AG09319 (cell line): Measurements from ENCODE around the gene CCDC177.

Experiments
- DNase-seq: peaks from one replicate; pipeline ENCODE4 v3.0.0-alpha.2; 2010; ENCODE audit warnings: low read depth; ENCODE audit errors: extremely low read depth
- TF ChIP-seq, protein P1 (sequence below): IDR thresholded peaks from 2 replicates; pipeline ENCODE4 v1.5.1; 2011; ENCODE audit warnings: low read depth, mild to moderate bottlenecking, inconsistent platforms, low read length, moderate library complexity

The CCDC177 gene

DNA sequence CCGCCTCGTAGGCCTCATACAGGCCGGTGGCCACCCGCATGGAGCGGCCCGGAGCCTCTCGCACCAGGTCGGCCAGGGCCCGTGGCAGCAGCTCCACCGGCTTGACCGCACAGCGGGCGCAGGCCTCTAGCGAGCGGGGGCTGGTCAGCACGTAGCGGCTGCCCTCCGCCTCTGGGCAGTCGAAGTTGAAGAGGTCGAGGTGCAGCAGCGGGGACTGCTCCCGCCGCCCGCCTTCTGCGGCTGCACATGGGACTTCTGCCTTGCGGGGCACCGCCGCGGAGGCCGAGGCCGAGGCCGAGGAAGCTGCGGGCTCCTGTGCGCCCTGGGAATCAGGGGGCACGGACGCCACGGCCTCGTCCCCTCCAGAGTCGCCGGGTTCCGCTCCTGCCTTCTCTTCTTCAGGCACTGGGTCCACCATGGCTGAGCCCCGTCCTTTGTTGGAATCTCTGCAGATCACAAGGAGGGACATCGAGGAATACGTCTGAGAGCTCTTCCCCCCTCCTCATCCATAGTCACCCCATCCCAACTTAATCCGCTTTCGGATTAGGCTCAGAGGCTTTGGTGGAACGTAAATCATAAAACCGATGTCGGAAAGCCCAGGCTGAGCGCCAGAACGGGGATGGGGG lies 1.4 kb downstream of the CCDC177 start:
- no peak for DNase-seq
- TF ChIP-seq, protein P1, sequence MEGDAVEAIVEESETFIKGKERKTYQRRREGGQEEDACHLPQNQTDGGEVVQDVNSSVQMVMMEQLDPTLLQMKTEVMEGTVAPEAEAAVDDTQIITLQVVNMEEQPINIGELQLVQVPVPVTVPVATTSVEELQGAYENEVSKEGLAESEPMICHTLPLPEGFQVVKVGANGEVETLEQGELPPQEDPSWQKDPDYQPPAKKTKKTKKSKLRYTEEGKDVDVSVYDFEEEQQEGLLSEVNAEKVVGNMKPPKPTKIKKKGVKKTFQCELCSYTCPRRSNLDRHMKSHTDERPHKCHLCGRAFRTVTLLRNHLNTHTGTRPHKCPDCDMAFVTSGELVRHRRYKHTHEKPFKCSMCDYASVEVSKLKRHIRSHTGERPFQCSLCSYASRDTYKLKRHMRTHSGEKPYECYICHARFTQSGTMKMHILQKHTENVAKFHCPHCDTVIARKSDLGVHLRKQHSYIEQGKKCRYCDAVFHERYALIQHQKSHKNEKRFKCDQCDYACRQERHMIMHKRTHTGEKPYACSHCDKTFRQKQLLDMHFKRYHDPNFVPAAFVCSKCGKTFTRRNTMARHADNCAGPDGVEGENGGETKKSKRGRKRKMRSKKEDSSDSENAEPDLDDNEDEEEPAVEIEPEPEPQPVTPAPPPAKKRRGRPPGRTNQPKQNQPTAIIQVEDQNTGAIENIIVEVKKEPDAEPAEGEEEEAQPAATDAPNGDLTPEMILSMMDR = no peak

DNA sequence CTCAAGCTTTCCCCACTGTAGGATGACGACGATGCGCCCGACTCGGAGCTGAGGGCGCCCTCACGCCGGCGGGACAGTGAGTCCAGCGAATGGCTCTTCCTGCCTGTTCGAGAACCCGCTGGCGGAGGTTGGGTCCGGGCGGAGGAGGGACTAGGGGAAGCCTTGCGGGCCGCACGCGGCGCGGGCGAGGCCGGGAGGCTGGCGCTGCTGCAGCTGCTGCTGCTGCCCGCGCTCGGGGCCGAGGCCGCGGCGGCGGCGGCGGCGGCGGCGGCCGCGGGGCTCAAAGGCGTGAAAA lies 1.9 kb downstream of the CCDC177 start:
- TF ChIP-seq, protein P1 = no peak
- DNase-seq = no peak

DNA sequence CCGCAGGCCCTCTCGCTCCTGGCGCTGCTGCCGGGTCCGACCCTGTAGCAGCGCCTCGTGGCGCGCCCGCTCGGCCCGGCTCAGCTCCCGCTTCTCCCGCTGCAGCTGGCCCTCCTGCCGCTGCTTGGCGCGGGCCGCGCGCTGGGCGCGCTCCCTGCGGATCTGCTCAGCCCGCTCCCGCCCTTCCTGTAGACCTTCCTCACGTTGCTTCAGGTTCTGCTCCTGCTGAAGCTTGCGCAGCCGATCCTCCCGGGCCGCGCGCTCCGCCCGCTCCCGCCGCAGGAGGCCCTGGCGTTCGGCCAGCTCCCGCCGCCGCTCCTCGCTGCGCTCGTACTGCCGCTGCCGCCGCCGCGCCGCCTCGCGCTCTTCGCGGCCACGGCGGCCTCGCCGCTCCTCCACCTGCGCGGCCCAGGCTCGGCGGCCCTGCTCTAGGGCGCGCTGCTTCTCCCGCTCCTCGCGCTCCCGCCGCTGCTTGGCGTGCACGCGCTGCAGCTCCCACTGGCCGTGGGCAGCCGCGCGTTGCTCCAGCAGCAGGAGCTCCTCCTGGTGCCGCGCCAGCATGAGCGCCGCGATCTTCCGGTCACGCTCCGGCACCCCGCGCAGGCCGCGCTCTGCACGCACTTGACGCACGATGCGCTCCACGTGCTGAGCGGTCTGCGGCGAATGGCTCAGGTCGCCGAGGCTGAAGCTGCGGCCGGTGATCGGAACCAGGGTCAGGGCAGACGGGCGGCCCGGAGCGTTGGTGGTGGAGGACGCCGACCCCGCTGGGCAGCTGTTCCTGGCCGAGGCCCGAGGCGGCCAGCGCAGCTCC lies 2.4 kb downstream of the CCDC177 start:
- TF ChIP-seq, protein P1 = no peak
- DNase-seq = no peak

DNA sequence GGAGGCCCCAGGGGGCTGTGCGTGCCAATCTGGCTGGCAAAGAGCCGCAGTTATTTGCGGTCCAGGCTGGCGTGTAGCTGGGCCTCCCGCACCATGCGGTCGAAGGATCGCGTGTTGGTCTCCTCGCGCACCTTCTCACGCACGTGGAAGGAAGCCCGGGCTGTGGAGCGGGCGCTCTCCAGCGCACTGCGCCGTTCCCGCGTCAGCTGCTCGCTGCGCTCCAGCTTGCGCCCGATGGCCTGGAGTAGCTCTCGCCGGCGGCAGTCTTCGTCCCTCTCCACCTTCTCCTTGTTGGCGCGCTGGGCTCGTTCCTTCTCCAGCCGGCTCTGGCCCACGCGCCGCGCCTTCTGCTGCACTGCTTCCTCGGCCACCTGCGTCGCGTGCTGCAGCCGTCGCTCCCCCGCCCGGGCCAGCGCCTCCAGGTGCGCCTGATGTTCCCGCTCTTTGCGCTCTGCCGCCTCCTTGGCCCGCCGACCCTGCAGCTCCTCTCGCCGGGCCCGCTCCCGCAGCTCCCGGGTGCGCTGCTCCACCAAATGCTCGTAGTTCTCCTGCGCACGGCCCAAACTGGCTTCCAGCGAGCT lies 3.1 kb downstream of the CCDC177 start:
- TF ChIP-seq, protein P1 = no peak
- no peak for DNase-seq

DNA sequence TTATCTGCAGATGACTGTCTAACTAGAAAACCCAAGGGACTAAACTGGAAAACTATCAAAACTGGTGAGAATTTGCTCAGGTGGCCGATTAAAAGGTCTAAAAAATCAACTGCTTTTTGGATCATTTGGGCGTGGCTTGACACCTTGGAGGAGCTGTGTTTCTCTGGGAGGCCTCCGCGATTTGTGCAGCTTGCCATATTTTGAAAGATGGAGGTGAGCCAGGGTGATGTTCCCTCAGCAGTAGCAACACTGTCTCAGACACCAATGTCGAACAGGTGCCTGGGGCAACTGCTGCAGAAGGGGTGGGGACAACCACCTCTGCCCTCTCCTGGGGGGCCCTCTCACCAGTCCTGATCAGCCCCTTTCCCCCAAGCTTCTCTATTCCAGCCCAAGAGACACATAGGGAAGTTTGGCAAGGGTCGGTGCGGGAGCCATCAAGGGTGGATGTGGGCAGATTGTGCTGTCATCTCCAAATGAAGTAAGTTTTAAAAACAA lies 3.8 kb downstream of the CCDC177 start:
- DNase-seq = no peak
- TF ChIP-seq, protein P1 = no peak

DNA sequence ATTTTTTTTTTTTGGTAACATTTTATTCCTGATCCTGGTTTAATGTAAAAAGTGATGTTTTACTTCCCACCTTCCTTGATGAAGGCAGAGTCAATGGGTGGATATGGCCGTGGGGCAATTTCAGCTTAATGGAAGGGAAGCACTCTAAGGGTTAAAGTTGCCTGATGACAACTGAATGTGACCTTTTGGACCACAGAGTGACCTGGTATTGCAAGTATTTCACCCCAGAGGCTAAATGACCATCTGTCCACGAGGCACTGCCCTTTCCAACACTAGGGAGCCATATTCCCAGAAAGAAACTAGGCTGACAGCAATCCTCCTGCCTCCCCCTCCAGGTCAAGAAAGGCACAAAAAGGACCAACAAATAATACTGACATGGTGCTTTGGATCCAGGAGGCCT lies 4.8 kb downstream of the CCDC177 start:
- no peak for DNase-seq

More for the DNA sequence above, 4.8 kb downstream of the CCDC177 start:
- TF ChIP-seq, protein P1 = no peak
